Measurements from ENCODE around the gene SKIC8. TPM values are rescaled to one million over a fixed set of nuclear protein-coding genes. Genes with fewer than 3 reads are reported as not detected.

Gene SKIC8
- total RNA-seq, 4 donors from 2014 or later: 29.4 to 85.0 (median 62.9) TPM

DNA sequence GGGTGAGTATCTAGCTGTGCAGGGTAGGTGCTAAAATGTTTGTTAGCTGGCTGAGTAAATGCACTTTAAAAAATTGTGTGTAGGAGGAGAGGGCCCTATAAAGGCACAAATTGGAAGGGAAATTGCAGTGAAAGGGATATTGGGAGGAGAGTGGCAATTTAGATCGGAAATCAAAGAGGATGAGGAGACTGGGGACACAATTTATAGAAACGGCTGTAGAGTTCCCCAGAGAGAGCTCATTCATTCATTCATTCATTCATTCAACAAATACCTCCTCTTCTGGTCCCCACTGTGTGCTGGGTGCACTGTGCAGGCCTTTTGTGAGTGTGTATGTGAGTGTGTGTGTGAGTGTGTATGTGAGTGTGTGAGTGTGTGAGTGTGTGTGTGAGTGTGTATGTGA lies 32.6 kb downstream of the SKIC8 start:
- TF ChIP-seq, protein P1, sequence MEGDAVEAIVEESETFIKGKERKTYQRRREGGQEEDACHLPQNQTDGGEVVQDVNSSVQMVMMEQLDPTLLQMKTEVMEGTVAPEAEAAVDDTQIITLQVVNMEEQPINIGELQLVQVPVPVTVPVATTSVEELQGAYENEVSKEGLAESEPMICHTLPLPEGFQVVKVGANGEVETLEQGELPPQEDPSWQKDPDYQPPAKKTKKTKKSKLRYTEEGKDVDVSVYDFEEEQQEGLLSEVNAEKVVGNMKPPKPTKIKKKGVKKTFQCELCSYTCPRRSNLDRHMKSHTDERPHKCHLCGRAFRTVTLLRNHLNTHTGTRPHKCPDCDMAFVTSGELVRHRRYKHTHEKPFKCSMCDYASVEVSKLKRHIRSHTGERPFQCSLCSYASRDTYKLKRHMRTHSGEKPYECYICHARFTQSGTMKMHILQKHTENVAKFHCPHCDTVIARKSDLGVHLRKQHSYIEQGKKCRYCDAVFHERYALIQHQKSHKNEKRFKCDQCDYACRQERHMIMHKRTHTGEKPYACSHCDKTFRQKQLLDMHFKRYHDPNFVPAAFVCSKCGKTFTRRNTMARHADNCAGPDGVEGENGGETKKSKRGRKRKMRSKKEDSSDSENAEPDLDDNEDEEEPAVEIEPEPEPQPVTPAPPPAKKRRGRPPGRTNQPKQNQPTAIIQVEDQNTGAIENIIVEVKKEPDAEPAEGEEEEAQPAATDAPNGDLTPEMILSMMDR (IDR thresholded peaks at IDR 0.05): no peak
- no peak for TF ChIP-seq POLR2A (IDR thresholded peaks at IDR 0.05)
- Histone ChIP-seq H3K27ac (no peak overlapping the region), H3K4me3 (no peak overlapping the region), H3K9me3 (no peaks in the 10 kb centered on the region), H3K4me1 (no peaks in the 10 kb centered on the region), H3K27me3 (no peaks in the 10 kb centered on the region), H3K36me3 (no peaks in the 10 kb centered on the region)
- no peak for DNase-seq
- intact Hi-C loops (cut with DNase I; ENCODE audit: low total_unique reads): no loop called here

- TF ChIP-seq, protein P1 (IDR thresholded peaks at IDR 0.05): no peak
- no peak for TF ChIP-seq POLR2A (IDR thresholded peaks at IDR 0.05)
- Histone ChIP-seq H3K4me3 (no peak overlapping the region), H3K36me3 (no peaks in the 10 kb centered on the region), H3K4me1 (no peaks in the 10 kb centered on the region), H3K9me3 (no peaks in the 10 kb centered on the region), H3K27ac (no peak overlapping the region), H3K27me3 (no peaks in the 10 kb centered on the region)
- intact Hi-C loops (cut with DNase I; ENCODE audit: low total_unique reads): no loop called here
- DNase-seq: no peak
Measured at GRCh38 chr15:78266229-78266628, 33.2 kb downstream of the SKIC8 start.

- no peak overlapping the region for H3K4me3 ChIP-seq
- no peak for DNase-seq
- H3K27ac ChIP-seq: peak overlapping the region in 1 of 2 donors; percentile 67
- no peaks in the 10 kb centered on the region for H3K9me3 ChIP-seq
- no peaks in the 10 kb centered on the region for H3K36me3 ChIP-seq
- H3K27me3 ChIP-seq: no peaks in the 10 kb centered on the region
- intact Hi-C loops (cut with DNase I; ENCODE audit: low total_unique reads): no loop called here
- TF ChIP-seq, protein P1 (IDR thresholded peaks at IDR 0.05): no peak
- no peak for TF ChIP-seq POLR2A (IDR thresholded peaks at IDR 0.05)
- H3K4me1 ChIP-seq: no peaks in the 10 kb centered on the region
Measured at GRCh38 chr15:78265752-78266224, 33.6 kb downstream of the SKIC8 start.

DNA sequence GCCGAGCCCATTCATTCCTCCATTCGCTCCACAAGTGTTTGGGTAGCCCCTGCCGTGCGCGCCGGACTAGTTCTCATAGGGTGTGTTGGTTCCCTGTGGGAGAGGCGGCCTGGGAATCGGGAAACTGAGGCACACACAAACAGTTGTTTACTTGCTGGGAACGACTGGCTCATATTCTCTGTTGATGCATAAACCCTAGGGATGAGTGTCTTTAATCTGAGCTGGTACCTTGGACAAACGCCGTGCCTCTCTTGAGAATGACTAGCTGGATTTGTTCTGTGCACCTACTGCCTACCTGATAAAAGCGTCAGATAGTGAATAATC lies 34.3 kb downstream of the SKIC8 start:
- peak overlapping the region; percentile 67 to 70 for H3K27ac ChIP-seq
- H3K36me3 ChIP-seq: no peaks in the 10 kb centered on the region
- peak overlapping the region; percentile 47 to 53 for H3K4me3 ChIP-seq
- DNase-seq: no peak
- H3K9me3 ChIP-seq: no peaks in the 10 kb centered on the region
- TF ChIP-seq POLR2A (IDR thresholded peaks at IDR 0.05): no peak
- TF ChIP-seq, protein P1 (IDR thresholded peaks at IDR 0.05): no peak
- H3K4me1 ChIP-seq: no peaks in the 10 kb centered on the region
- no peaks in the 10 kb centered on the region for H3K27me3 ChIP-seq
- intact Hi-C loops (cut with DNase I; ENCODE audit: low total_unique reads): no loop called here

DNA sequence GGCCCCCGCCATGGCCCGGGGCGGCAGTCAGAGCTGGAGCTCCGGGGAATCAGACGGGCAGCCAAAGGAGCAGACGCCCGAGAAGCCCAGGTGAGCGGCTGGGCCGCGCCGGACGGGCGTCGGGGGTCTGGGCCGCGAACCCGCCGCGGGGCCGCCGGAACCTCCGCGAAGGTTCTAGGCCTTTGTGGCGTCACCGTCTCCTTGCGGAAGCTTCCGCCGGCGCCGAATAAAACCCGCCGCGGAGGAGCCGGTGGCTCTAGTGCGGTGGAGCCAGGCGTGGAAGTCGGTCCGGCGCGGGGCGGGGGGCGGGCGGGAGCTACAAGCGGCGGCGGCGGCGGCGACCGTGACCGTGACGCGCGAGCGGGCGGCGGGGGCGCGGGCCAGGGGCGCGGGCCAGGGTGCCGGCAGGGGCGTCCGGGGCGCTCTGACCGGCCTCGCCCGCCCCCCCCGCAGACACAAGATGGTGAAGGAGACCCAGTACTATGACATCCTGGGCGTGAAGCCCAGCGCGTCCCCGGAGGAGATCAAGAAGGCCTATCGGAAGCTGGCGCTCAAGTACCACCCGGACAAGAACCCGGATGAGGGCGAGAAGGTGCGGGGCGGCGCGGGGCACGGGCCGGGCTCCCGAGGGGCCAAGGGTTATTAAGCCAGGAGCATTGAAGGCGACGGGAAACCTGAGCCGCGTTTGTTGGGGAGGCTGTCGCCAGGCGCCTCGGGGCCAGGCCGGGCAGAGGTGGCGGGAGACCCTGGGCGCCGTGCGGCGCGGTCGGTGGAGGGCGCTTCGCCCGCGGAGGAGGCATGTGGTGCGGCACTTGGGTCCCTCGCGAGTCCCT lies 34.9 kb downstream of the SKIC8 start, which contains the start of gene DNAJA4:
DNAJA4 (plus strand) TSS at position 259 of the 833 bp plus-strand sequence; CDS start at position 461, 202 bp downstream.
- no peaks in the 10 kb centered on the region for H3K4me1 ChIP-seq

More for the DNA sequence above, 34.9 kb downstream of the SKIC8 start, which contains the start of gene DNAJA4:
- peak within 1 kb of the TSS; percentile 47 to 53 for H3K4me3 ChIP-seq
- H3K36me3 ChIP-seq: no peaks in the 10 kb centered on the region
- H3K9me3 ChIP-seq: no peaks in the 10 kb centered on the region
- no peaks in the 10 kb centered on the region for H3K27me3 ChIP-seq
- H3K27ac ChIP-seq: peak within 1 kb of the TSS; percentile 67 to 70
- no peak for TF ChIP-seq POLR2A (IDR thresholded peaks at IDR 0.05)
- TF ChIP-seq, protein P1 (IDR thresholded peaks at IDR 0.05): no peak
- DNase-seq: peak; percentile 44 to 54
- intact Hi-C loops (cut with DNase I; ENCODE audit: low total_unique reads): no loop called here
